ENCODE measurements around the gene LRPAP1.
"Not testable (repeated sequence)": the region's sequence is repeated elsewhere in the genome, so short reads cannot be mapped to it uniquely, and the experiment has no call there.

LRPAP1 gene, protein sequence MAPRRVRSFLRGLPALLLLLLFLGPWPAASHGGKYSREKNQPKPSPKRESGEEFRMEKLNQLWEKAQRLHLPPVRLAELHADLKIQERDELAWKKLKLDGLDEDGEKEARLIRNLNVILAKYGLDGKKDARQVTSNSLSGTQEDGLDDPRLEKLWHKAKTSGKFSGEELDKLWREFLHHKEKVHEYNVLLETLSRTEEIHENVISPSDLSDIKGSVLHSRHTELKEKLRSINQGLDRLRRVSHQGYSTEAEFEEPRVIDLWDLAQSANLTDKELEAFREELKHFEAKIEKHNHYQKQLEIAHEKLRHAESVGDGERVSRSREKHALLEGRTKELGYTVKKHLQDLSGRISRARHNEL

DNA sequence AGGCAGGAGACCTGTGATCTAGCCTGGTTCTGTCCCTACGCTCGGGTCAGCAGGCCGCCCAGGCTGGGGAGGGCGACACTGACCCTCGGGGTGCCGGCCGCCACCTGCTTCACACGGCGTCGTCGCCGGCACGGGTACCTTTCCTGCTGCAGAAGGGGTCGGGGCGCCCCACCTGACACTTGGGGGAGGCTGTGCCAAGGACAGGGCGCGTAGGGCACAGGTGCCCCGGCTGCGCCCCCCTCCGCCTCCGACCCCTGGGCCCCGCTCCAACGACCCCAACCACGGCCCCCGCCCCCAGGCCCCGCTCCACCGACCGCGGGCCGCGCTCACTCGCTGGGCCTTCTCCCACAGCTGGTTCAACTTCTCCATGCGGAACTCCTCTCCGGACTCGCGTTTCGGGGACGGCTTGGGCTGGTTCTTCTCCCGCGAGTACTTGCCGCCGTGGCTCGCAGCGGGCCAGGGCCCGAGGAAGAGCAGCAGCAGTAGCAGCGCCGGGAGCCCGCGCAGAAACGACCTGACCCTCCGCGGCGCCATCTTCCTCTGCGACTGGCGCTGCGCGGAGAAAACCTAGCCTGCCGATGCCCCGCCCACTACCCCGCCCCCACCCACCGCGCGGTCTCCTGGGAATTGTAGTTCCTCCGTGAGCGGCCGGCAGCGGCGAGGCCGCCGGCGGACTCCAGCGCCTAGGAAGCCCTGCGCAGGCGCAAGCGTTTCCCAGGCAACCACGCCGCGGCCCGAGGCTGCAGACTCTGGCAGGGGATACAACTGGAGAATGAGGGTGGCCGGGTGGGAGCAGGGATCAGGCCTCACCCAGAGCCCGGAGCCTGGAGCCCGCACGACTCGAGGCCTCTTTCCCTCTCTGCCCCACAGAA lies at the start of gene LRPAP1:
Gene LRPAP1 (minus strand): TSS at position 544 of the 872 bp plus-strand sequence. CDS start 10 bp downstream, at position 534.
- FAIRE-seq: no peak

DNA sequence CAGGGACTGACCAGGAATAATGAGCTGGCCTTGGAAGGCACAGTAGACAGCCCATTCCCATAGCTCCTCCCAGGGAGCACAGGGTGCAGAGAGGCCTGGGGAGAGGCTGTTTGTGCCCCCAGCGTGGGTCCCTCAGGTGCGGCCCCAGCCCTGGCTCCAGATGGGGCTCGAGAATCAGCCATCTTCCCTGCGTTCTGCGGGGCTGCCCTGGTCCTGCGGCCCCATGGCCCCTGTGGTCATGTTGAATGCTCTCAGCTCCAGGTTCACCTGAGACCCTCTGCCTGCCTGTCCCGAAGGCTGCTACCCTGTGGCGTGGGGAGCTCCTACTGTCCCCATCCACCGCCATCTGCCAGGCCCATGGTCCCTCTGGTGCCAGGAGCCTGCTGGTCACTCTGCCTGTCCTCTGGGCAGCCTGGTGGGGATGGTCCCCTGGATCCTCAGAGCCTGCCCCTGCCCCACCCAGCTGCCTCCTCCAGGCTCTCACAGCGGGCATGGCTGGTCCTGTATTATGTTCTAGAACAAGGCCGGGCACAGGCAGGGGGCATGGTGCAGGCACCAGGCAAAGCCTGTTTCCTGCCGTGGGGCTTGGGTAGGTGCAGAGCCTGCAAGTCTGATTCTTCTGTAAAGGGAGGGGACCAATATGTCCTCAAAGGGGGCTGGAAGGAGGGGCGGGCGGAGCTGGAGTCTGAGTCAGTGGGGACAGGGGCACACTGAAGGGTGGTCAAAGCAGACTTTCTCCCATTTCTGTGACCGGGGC lies 49.3 kb upstream of the LRPAP1 start:
- FAIRE-seq: not testable (repeated sequence)

DNA sequence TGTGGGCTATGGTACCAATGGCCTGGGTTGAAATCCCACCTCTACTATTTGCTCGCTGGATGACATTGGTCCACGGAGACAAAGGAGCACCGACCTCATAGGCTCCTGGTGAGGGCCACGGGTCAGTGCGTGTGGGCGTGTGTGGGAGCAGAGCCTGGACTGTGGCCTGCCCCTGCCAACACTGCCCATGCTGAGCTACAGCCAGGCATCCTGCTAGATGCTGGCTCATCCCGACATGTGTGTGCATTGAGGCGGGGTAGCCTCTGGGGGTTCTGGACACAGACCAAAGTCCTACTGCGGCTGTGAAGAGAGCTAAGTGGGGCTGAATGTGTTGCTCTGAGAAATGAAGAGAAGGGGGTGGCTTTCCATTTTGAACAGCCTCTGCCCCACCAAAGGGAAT lies 48.6 kb upstream of the LRPAP1 start:
- not testable (repeated sequence) for FAIRE-seq

DNA sequence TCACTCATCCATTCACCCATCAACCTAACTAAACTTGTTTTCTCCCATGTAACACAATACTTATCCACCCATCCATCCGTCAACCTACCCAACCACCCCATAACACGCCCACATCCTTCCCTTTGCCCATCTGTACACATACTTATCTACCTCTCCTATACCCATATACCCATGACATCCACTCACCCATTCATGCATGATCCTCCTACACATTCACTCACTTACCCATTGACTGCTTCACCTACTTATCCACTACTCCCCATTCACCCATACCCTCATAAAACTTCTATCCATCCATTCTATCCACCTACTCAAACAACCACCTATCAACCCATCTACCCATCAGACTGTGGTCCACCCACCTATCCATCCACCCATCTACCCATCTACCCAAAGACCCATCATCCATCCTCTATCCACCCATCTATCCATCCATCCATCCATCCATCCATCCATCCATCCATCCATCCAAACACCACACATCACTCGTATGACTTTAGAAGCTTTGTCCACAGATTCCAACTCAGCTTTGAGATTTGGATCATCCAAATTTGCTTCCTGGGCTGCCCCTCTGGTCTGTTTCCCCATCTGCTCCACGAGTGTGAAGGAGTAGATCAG lies 46.4 kb upstream of the LRPAP1 start:
- FAIRE-seq: not testable (repeated sequence)

DNA sequence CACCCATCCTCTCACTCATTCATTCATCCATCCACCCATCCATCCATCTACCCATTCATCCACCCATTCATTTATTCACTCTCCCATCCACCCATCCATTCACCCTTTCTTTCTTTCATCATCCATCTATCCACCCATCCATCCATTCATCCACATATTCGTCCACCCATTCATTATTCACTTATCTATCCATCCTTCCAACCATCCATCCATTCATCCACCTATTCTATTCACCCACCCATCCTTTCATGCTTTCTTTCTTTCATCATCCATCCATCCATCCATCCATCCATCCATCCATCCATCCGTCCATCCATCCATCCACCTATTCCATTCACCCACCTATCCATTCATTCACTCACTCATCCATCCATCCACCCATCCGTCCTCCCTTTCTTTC lies 45.8 kb upstream of the LRPAP1 start:
- FAIRE-seq: not testable (repeated sequence)

DNA sequence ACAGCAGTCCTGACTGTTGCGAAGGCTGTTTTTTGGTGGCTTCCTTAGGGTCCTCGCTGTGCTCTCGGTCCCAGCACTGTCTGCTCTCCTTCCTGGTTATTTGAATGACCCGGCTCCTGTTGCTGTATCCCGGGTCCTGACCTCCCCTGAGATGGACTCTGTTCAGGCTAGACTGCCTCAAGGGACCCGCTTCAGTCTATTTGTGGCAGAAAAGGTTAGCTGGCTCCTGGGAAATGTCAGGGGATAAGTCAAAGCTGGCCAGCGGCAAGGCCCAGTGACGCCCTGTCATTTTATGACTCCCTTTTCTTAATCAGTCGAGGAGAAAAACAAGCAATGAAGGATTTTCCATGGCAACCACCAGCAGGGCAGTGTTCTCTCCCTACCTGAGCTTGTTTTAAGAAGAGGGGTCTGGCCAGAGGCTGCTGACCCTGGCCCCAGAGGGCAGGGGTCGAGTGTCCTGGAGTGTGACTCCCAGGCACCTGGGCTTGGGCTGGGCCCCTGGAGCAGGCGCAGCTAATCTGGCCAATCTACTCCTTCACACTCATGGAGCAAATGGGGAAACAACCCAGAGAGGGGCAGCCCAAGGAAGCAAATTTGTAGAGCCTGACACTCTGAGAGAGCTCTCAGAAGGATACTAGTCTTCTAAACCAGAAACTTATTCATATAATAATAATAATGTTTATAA lies 45.1 kb upstream of the LRPAP1 start:
- not testable (repeated sequence) for FAIRE-seq

DNA sequence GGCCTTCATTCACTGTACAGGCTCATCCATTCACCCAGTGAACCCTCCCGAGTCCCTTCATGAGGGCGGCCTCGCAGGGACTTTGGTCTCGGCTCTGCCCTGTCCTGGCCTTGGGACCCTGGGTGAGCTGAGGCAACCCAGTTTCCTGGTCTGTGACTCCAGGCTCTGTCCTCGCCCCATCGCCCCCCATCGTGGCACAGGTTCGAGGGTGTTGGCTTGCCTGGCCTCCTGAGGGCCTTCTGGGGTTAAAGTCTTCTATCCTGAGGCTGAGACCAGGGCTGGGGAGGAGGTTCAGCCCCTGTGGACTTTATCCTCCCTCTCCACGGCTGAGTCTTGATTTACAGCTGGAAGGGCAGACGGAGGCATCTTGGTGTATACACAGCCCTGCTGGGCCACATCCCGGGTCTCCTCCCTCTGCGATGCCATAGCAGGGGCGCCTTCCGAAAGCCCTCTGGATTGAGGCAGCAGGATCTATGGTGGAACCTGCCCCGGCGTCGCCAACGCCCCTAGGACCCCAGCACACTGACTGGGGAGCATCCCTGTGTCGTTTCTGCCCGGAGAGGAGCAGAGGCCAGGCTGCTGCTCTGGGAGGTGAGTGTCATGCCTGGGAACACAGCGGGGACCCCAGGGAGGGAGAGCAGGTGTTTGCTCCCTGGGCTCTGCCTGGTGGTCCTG lies 44.4 kb upstream of the LRPAP1 start:
- not testable (repeated sequence) for FAIRE-seq

DNA sequence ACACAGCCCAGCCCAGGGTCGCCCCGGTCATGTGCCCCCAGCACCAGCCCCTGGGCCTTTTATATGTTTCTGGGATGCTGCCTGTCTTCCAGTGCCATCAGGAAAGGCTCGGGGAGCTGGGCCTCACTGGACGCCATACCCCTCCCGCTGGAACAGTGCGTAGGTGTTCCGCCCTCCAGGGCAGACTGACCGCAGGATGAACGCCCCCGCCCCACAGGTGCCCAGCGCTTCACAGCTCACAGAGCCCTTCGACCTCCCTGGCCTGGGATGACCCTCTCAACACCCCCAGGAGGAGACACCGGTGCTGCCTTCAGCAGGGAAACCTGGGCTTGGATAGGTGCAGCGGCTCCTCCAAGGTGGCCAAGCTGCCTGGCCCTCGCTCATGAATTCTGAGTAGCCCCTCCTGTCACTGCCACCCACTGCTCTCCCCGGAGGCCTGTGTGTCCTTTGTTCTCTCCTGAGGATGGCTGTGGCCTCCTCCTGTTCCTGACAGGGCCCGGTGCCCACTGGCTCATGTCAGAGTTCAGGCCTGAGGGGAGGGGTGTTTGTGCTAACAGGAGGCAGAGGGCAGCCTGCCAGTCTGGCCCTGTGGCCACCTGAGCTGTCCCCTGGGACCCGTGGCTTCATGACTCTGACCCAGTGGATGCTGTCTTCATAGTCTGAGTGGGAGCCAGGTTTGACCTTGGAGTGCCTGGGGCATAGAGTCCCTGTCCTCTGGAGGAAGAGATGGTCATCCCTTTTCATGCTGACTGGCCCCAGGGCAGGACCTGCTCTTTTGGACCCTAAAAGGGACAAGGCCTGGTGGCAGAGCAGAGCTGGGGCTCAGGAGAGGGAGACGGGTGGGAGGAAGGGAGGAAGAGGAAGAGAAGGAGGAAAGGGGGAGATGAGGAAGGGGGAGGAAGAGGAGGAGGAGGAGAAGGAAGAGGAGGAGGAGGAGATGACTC lies 43.5 kb upstream of the LRPAP1 start:
- FAIRE-seq: not testable (repeated sequence)

DNA sequence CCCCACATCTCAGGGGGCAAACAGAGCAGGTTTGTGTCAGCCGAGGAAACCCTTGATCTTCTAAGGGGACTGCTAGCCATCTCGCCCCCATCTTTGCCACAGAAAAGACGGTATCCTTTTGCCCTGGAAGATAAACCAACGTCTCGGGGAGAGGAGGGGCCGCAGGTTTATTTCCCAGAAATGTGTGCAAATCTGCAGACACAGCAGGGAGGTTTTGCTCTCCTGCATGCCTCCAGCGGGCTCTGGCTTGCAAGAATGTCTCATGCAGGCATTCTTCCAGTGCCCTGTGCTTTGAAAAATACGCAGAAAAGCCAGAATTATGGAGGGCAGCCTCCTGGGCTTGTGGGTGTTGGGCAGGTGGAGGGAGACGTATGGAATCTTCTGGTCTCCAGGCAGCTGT lies 42.6 kb upstream of the LRPAP1 start:
- FAIRE-seq: not testable (repeated sequence)

DNA sequence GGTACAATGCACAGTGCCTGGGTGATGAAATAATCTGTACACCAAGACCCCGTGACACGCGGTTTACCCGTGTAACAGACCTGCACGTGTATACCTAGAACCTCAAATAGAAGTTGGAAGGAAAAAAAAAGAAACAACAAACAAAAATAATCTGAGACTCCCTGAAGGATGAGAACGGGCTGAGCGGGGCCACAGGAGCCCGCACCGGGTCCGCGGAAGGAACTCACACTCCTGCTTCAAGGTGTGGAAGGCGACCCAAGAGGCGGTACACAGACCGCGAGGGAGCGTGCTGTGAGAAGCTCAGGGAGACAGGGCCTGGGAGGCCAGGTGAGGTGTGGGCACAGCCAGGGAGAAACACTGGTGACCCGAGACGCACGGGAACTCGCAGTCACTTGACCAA lies 42.1 kb upstream of the LRPAP1 start:
- FAIRE-seq: not testable (repeated sequence)

DNA sequence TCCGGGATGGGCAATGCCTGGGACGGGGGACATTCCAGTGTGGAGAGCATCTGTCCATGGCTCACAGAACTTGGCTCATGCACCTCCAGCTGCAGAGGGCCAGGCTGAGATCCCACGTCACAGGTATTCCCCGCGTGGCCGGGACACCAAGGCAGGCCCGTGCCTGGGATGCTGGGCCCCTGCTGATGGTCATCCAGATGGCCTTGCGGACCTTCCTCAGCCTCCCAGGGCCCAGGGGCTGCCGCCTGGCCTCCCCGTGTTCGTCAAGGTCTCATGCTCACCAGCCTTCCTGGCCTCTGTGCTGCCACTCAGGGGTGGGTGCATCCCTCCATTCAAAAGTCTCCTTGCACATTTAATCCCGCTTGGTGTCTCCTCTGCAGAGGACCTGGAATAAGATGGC lies 40.9 kb upstream of the LRPAP1 start:
- no peak for FAIRE-seq

DNA sequence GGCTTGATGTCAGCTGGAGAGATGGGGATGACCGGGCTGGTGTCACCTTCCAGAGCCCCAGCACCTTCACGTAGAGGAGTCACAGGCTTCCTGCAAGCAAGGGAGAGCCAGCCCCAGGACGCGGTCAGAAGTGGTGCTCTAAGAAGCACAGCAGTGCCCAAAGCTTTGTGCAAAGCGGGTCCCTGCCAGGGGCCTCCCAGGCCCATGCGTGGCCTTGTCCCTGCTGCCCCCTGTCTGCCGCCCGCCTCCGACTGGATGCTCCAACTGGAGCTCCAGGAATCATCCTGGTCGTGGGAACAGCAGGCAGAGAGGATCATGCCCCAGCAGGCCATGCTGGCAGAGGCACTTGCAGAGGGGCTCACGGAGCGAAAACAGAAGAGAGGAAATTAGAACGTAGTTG lies 40.1 kb upstream of the LRPAP1 start:
- no peak for FAIRE-seq

DNA sequence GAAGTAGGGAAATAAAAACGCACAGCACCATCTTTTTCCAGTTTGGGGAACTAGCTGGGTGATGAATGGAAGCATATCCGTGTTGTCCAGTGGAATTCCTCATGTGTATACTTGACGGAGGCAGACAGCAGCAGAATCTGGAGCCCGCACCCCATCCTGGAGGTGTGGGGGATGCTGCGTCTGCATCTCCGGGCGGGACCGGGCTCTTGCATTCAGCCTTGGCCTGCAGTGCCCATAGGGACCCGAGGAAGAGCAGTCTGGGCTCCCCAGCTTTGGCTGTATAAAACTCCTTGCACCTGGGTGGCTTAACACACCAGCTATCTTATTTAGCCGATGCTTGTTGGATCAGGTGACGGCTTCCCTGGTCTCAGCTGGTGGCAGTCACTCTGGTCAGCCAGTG lies 39.7 kb upstream of the LRPAP1 start:
- no peak for FAIRE-seq

DNA sequence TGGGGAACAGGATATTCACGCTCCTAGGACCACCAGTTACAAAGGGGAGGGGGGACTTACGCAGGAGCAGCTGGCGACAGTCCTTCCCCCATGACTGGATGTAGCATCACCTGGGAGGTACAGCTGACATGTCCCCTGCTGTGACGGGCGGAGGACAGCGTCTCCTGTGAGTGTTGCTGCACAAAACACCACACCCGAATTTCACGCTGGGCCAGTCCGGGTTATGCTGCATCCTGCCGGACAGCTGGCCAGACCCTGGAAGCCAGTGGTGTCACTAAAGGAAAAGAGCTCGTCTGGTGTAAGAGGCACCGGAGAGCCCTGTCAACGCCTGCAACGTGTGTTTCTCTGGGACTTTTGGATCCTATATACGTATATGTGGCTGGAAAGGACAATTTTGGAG lies 38.7 kb upstream of the LRPAP1 start:
- FAIRE-seq: not testable (repeated sequence)

DNA sequence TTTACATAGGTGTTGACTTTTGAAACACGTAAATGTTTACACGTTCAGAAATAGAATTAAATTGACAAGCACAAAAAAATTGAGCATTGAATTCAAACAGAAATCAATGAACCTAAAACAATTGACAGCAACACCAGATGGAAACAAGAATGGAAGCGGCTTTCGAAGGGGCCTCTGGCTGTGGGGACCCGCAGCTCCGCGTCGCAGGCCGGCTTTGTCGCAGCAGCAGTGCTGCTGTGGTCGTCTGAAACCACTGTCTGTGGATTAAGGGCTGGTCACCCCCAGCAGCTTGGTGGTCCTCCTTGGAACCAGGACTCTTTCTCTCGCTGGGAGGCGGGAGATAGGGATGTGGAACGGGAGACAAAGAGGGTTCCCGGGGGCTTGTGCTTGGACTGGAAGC lies 37.4 kb upstream of the LRPAP1 start:
- not testable (repeated sequence) for FAIRE-seq

DNA sequence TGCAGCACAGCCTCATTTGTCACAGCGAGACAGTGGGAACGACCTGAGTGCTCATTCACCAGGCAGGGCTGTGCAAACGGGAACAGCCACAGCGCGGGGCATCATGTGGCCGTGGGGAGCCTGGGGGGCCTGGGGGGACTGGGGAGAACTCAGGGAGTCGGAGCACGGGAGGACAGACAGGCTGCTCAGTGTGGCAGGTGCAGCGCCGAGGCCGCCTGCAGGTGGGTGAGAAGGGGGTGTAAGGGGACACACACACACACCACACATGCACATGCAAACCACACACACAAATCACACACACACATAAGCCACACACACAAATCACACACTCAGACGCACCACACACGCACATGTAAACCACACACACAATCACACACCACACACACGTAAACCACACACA lies 34.5 kb upstream of the LRPAP1 start:
- FAIRE-seq: not testable (repeated sequence)

DNA sequence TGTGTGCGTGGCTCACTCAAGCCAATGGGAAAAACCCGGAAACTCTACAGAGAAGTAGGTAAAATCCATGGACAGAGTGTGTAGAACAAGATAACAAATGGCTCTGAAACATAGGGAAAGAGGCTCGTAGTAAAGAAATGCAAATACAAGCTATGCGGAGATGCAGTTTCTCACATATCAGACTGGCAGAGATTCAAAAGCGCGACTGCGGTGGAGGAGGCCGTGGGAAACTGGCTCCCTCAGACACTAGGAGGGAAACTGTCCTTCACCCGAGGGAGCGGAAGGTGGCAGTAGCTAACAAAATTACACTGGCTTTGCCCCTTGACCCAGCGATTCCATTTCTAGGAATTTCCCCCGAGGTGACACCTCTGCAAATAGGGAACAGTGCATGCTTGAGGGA lies 34.1 kb upstream of the LRPAP1 start:
- not testable (repeated sequence) for FAIRE-seq

DNA sequence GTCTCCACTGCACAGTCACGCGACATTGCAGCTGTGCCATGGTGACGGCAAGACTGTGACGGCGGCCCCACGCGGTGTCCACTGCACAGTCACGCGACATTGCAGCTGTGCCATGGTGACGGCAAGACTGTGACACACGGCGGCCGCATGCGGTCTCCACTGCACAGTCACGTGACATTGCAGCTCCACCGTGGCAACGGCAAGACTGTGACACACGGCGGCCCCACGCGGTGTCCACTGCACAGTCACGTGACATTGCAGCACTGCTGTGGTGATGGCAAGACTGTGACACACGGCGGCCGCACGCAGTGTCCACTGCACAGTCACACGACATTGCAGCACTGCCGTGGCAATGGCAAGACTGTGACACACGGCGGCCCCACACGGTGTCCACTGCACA lies 32.7 kb upstream of the LRPAP1 start:
- FAIRE-seq: not testable (repeated sequence)

DNA sequence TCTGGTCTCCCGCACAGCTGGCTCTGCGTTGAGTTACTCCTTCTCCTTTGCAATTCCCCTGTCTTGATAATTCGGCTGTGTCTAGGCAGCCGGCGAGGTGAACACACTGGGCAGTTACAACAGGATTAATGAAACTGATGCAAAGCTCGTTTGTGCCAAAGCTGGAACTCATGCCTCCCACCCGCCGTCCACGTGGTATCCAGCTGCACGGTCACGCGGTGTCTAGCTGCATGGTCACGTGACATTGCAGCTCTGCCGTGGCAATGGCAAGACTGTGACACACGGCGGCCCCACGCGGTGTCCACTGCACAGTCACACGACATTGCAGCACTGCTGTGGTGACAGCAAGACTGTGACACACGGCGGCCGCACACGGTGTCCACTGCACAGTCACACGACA lies 31.2 kb upstream of the LRPAP1 start:
- FAIRE-seq: no peak

DNA sequence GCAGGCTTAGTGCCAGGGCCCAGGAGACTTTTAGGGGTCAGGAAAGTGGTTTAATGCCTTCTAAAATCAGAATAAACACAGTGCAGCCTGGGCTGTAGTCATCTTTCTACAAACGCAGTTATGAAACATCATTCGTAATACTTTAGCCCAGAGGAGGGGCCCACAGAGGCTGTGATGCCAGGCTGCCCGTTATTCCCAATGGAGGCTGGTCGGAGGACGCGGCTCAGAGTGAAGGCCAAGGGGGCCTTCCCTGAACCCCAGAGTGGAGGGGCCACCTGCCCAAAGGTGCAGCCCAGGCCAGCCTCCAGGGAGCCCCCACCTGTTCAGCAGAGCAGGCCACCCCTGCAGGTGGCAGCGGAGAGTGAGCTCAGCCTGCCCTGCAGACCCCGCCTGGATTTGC lies 29.9 kb upstream of the LRPAP1 start:
- not testable (repeated sequence) for FAIRE-seq
